GM12878 (cell line): ENCODE measurements around the gene CCT4. TPM values are rescaled to one million over a fixed set of nuclear protein-coding genes. Genes with fewer than 3 reads are reported as not detected.
A peak's percentile ranks its signal among the peaks of the same experiment; 100 is the strongest.

ENCODE experiments used
- ATAC-seq: fragments of 200-7000 bp; cut with Tn5 transposase; 3 replicates; pipeline ENCODE4 v1.9.1; 2020; ENCODE audit warnings: mild to moderate bottlenecking, moderate library complexity
- BruUV-seq: library from RNA; stranded (reverse); fragments of 400-500 nt; replicated peaks from 2 replicates; lab custom pipeline; 2021; lab: Mats Ljungman, UMichigan
- CTCF ChIA-PET: fragments of 300-600 bp; sonication (Branson Sonifier 250); formaldehyde crosslinking; extraction: SDS; loops from one replicate; lab custom pipeline; 2021; ENCODE audit warnings: inconsistent platforms; lab: Yijun Ruan, JAX
- POLR2A ChIA-PET: fragments of 350-600 bp; formaldehyde crosslinking; extraction: SDS; loops from one replicate; lab custom pipeline; 2021; ENCODE audit warnings: inconsistent platforms; lab: Charles Lee
- RAD21 ChIA-PET: fragments of 300-600 bp; sonication (Branson Sonifier 250); formaldehyde crosslinking; loops from one replicate; lab custom pipeline; 2023; ENCODE audit warnings: antibody characterized with exemption; ENCODE audit not compliant: unreplicated experiment; lab: Charles Lee
- SMC1A ChIA-PET: fragments of 300-600 bp; sonication (Branson Sonifier 250); formaldehyde crosslinking; loops from one replicate; lab custom pipeline; 2023; ENCODE audit not compliant: unreplicated experiment, uncharacterized antibody; lab: Charles Lee
- DNase-seq: peaks from one replicate; pipeline ENCODE4 v3.0.0-alpha.2; 2011; ENCODE audit warnings: low read depth, low spot score
- FAIRE-seq: peaks from 3 replicates; lab custom pipeline; 2011; peaks lifted over from hg19 to GRCh38; lab: Jason Lieb, UNC
- H2AFZ ChIP-seq: 2 replicates; pipeline ENCODE4 v1.6.0; 2011; ENCODE audit warnings: low read depth, low read length, control low read depth; ENCODE audit not compliant: control insufficient read depth
- H3K27ac ChIP-seq: 2 replicates; pipeline ENCODE4 v1.5.1; 2011; ENCODE audit warnings: control low read depth; ENCODE audit not compliant: control insufficient read depth, insufficient read depth
- H3K27me3 ChIP-seq, 2 experiments: replicated peaks in 1 of 2; 2 replicates each; pipeline versions ENCODE4 v1.6.0 to v1.6.1; 2011; ENCODE audit warnings: low read length in 1 of 2; ENCODE audit not compliant: control insufficient read depth in 2 of 2, insufficient read depth in 2 of 2
- H3K36me3 ChIP-seq, 2 experiments: 2 replicates each; pipeline ENCODE4 v1.5.1; 2011; ENCODE audit warnings: low read length in 1 of 2; ENCODE audit not compliant: control insufficient read depth in 2 of 2, insufficient read depth in 2 of 2
- H3K4me1 ChIP-seq: 2 replicates; pipeline ENCODE4 v1.6.1; 2011; ENCODE audit warnings: mild to moderate bottlenecking, low read length, moderate library complexity, mixed read lengths; ENCODE audit not compliant: control insufficient read depth, insufficient read depth
- H3K4me2 ChIP-seq: 2 replicates; pipeline ENCODE4 v1.6.0; 2011; ENCODE audit warnings: control low read depth; ENCODE audit not compliant: control insufficient read depth, insufficient read depth
- H3K4me3 ChIP-seq: fragments of 200-600 bp; sonication (generic); 2 replicates; pipeline ENCODE4 v1.5.1; 2016
- H3K79me2 ChIP-seq: 2 replicates; pipeline ENCODE4 v1.6.0; 2011; ENCODE audit warnings: low read length; ENCODE audit not compliant: control insufficient read depth, insufficient read depth
- H3K9ac ChIP-seq: 2 replicates; pipeline ENCODE4 v1.8.0; 2011; ENCODE audit warnings: low read length, control low read depth, mixed read lengths; ENCODE audit not compliant: control insufficient read depth, insufficient read depth
- H3K9me3 ChIP-seq: replicated peaks from 3 replicates; pipeline ENCODE4 v1.5.1; 2011; ENCODE audit warnings: mild to moderate bottlenecking, low read length; ENCODE audit not compliant: control insufficient read depth, insufficient read depth
- H4K20me1 ChIP-seq: 2 replicates; pipeline ENCODE4 v1.6.0; 2011; ENCODE audit not compliant: control insufficient read depth, insufficient read depth
- E2F4 ChIP-seq: IDR thresholded peaks from 2 replicates; pipeline ENCODE4 v1.6.1; 2012; ENCODE audit warnings: low read depth, low read length, improper control_type of control experiment
- EGR1 ChIP-seq, 2 experiments: IDR thresholded peaks; 1 replicate in 1 of 2; 2 replicates in 1 of 2; pipeline ENCODE4 v1.6.1; 2011 to 2012; ENCODE audit warnings: low read depth in 2 of 2, low read length in 2 of 2, borderline replicate concordance in 1 of 2, mild to moderate bottlenecking in 1 of 2, moderate library complexity in 1 of 2
- ELK1 ChIP-seq: IDR thresholded peaks from 2 replicates; pipeline ENCODE4 v1.6.1; 2012; ENCODE audit warnings: low read depth, low read length, improper control_type of control experiment
- IKZF2 ChIP-seq, 2 experiments: fragments of 450-650 bp; IDR thresholded peaks; 2 replicates each; pipeline ENCODE4 v1.6.1; 2017; ENCODE audit warnings: mild to moderate bottlenecking in 2 of 2, moderate library complexity in 2 of 2
- RAD21 ChIP-seq: IDR thresholded peaks from 2 replicates; pipeline ENCODE4 v1.6.1; 2011; ENCODE audit warnings: mild to moderate bottlenecking, low read depth, low read length, moderate library complexity; ENCODE audit not compliant: insufficient read depth
- RAD51 ChIP-seq: fragments of 450-650 bp; IDR thresholded peaks from 2 replicates; pipeline ENCODE4 v1.6.1; 2016; ENCODE audit warnings: moderate library complexity, mild to moderate bottlenecking, inconsistent platforms
- RBBP5 ChIP-seq: fragments of 200-600 bp; sonication (generic); conservative IDR thresholded peaks from 2 replicates; pipeline ENCODE4 v1.6.1; 2016
- TARDBP ChIP-seq: IDR thresholded peaks from 2 replicates; pipeline ENCODE4 v1.6.1; 2016; ENCODE audit warnings: borderline replicate concordance
- TBL1XR1 ChIP-seq: IDR thresholded peaks from 2 replicates; pipeline ENCODE4 v1.6.1; 2012; ENCODE audit warnings: low read depth, low read length, improper control_type of control experiment
- USF1 ChIP-seq: IDR thresholded peaks from 2 replicates; pipeline ENCODE4 v1.6.1; 2011; ENCODE audit warnings: borderline replicate concordance, low read depth, mild to moderate bottlenecking, moderate library complexity, mixed read lengths, low read length; ENCODE audit not compliant: insufficient read depth; ENCODE audit errors: extremely low read length
- ZNF384 ChIP-seq: IDR thresholded peaks from 2 replicates; pipeline ENCODE4 v1.6.1; 2012; ENCODE audit warnings: low read depth, mild to moderate bottlenecking, low read length, improper control_type of control experiment, borderline replicate concordance
- WGBS: methylation state at CpG from one replicate; pipeline ENCODE4 v1.1.6; 2016; ENCODE audit warnings: low lambda C conversion rate; ENCODE audit not compliant: insufficient replicate concordance, insufficient coverage; ENCODE audit errors: missing lambda C conversion rate; 5-methylcytosine and 5-hydroxymethylcytosine counted together
- in situ Hi-C: fragments of 300-500 bp; cut with MboI; formaldehyde crosslinking; loops from 9 replicates; pipeline ENCODE4 v1.14.3; 2018; ENCODE audit warnings: mixed read lengths
- intact Hi-C: fragments of 100-400 bp; cut with micrococcal nuclease; formaldehyde crosslinking; loops from one replicate; pipeline ENCODE4 v1.14.2; 2022; ENCODE audit not compliant: unreplicated experiment
- polyA plus RNA-seq, 11 experiments: library from polyadenylated mRNA; depleted of rRNA in 4 of 11; unstranded in 6 of 11; stranded (reverse) in 5 of 11; fragments of >200 nt; fragmentation: Nextera tagmentation in 4 of 11; fragmentation: Illumina TruSeq in 1 of 11; extraction: Ambion mirVana in 4 of 11; extraction: Trizol in 1 of 11; gene quantifications; 1 replicate in 1 of 11; 2 replicates in 10 of 11; pipeline versions ENCODE4 v1.2.1 to v1.2.3, GENCODE V29; 2011 to 2016; ENCODE audit warnings: inconsistent platforms in 2 of 11, missing spikeins in 2 of 11, low read depth in 1 of 11
- total RNA-seq, 4 experiments: library from RNA; depleted of rRNA in 3 of 4; stranded (reverse); fragments of >200 nt in 3 of 4; fragmentation: Illumina TruSeq in 1 of 4; extraction: Trizol in 1 of 4; gene quantifications; 2 replicates each; pipeline versions ENCODE4 v1.2.1 to v1.2.3, GENCODE V29; 2013 to 2021
- TF ChIP-seq, protein P1 (sequence below): fragments of 450-650 bp; IDR thresholded peaks from 2 replicates; pipeline ENCODE4 v1.6.1; 2016; ENCODE audit warnings: mild to moderate bottlenecking

The CCT4 gene
- total and polyA plus RNA-seq, 10 of the 15 experiments (the other 5 are each of a cell fraction or from before 2014, with no cell fraction given): 76.6 to 320 (median 211) TPM

GRCh38 chr2:61853847-61854563 lies 34.5 kb downstream of the CCT4 start, which contains the start of gene FAM161A (continued):
- no peak for TF ChIP-seq RBBP5
- TF ChIP-seq TBL1XR1: no peak
- TF ChIP-seq IKZF2 (IDR thresholded peaks at IDR 0.05): no peak; a peak in 1 of 4 replicates

DNA sequence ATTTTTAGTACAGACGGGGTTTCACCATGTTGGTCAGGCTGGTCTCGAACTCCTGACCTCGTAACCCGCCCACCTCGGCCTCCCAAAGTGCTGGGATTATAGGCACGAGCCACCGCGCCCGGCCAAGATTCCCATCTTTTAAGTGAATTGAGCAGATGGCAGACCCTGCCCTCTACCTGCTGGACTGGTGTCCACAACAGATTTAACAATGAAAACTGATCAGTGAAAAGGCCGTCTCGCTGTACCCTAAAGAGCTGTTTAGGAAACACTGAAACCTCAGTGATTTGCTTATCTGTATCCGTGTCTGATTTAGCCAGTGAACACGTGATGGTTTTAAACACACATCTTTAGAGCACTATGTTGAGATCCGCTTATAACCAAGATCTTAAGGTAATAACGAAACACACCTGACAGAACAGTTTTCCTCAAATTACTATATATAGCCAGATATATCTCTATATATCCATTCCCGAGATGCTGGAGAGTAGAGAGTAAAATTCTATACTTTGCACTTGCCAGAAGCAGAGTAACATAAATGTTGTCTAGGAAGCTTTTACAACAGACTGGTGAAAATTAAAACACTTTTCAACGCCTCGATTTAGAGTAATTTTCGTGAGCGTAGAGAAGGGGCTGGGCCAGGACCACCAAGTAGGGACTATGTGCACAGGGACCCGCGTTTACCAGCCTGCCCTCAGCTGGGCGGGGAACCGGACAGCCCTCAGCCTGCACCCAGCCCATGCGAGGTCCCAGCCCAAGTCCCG lies 35.2 kb downstream of the CCT4 start:
- H3K27ac ChIP-seq: peak overlapping the region; percentile 54
- in situ Hi-C loops: no loop called here
- SMC1A ChIA-PET: interaction anchor here (0.9 to 2.3 kb wide), 8 partner anchors 9 to 589 kb away, joined by 3 to 6 read pairs (median 4); no protein-coding TSS in a partner anchor
- TF ChIP-seq EGR1 (IDR thresholded peaks at IDR 0.05; ENCODE audit: borderline replicate concordance in 1 of 2, low read depth in 2 of 2, low read length in 2 of 2): no peak
- peak; percentile 24; the same call in 1 of the 2 replicates for TF ChIP-seq RAD21
- no peak for TF ChIP-seq TARDBP
- no peak for TF ChIP-seq ELK1
- peak; percentile 50 for TF ChIP-seq USF1
- peak; percentile 72 for TF ChIP-seq RAD51
- TF ChIP-seq, protein P1, sequence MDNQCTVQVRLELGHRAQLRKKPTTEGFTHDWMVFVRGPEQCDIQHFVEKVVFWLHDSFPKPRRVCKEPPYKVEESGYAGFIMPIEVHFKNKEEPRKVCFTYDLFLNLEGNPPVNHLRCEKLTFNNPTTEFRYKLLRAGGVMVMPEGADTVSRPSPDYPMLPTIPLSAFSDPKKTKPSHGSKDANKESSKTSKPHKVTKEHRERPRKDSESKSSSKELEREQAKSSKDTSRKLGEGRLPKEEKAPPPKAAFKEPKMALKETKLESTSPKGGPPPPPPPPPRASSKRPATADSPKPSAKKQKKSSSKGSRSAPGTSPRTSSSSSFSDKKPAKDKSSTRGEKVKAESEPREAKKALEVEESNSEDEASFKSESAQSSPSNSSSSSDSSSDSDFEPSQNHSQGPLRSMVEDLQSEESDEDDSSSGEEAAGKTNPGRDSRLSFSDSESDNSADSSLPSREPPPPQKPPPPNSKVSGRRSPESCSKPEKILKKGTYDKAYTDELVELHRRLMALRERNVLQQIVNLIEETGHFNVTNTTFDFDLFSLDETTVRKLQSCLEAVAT: no peak
- no peak for TF ChIP-seq E2F4
- no peak for TF ChIP-seq ZNF384

More for the DNA sequence above, 35.2 kb downstream of the CCT4 start:
- TSS peak; percentile 70 for BruUV-seq
- Histone ChIP-seq H3K9me3 (no peaks in the 10 kb centered on the region), H3K79me2 (no peaks in the 10 kb centered on the region), H2AFZ (peak overlapping the region; percentile 96), H3K4me2 (peak overlapping the region; percentile 72), H3K4me1 (peaks cover 9% of the 10 kb centered on the region), H3K4me3 (peak overlapping the region; percentile 82), H4K20me1 (no peaks in the 10 kb centered on the region), H3K9ac (peak overlapping the region; percentile 86), H3K36me3 (no peaks in the 10 kb centered on the region), H3K27me3 (no peaks in the 10 kb centered on the region)
- ATAC-seq (peak; percentile 85), FAIRE-seq (no peak), DNase-seq (no peak)
- 11% methylated on average over 26 of the region's 26 CpGs for WGBS
- intact Hi-C loops: loop anchor here (5.0 kb wide), 1 partner anchor 91 kb away; no protein-coding TSS in a partner anchor
- POLR2A ChIA-PET: interaction anchor here (0.5 to 1.3 kb wide), 5 partner anchors 8 to 453 kb away, joined by 3 to 5 read pairs (median 3); partner anchors contain the start of gene COMMD1
- CTCF ChIA-PET: interaction anchor here (0.5 to 1.8 kb wide), 7 partner anchors 14 to 182 kb away, joined by 3 to 6 read pairs (median 3); no protein-coding TSS in a partner anchor
- RAD21 ChIA-PET: interaction anchor here (0.8 to 1.0 kb wide), 4 partner anchors 90 to 562 kb away, joined by 3 to 5 read pairs (median 3); no protein-coding TSS in a partner anchor
